ENCODE results near the gene GLT1D1. TPM values are rescaled to one million over a fixed set of nuclear protein-coding genes. Genes with fewer than 3 reads are reported as not detected.

GLT1D1 gene
- total RNA-seq, 6 experiments from 2014 or later: not detected

- Mint-ChIP-seq H3K4me1 (ENCODE audit: low read depth) (peaks cover 30% of the 10 kb centered on the region), H3K27me3 (ENCODE audit: insufficient read depth) (peaks cover 4% of the 10 kb centered on the region; the same call in 1 of the 2 replicates), H3K36me3 (ENCODE audit: low read depth) (peaks cover 10% of the 10 kb centered on the region), H3K9me3 (no peaks in the 10 kb centered on the region), H3K27ac (peak overlapping the region; percentile 63), H3K4me3 (peak overlapping the region; percentile 89)
- TF ChIP-seq CTCF (IDR thresholded peaks at IDR 0.05): no peak
- DNase-seq: no peak
Observed at GRCh38 chr12:128823216-128823915, 29.9 kb upstream of the GLT1D1 start.

GRCh38 chr12:128823916-128824839, 29.1 kb upstream of the GLT1D1 start, which contains the start of gene SLC15A4:
SLC15A4 (minus strand) TSS chr12:128823958; CDS start chr12:128823943, 15 bp downstream.
- H3K36me3 Mint-ChIP-seq (ENCODE audit: low read depth): peaks cover 10% of the 10 kb centered on the region
- peak within 1 kb of the TSS; percentile 89 for H3K4me3 Mint-ChIP-seq
- H3K4me1 Mint-ChIP-seq (ENCODE audit: low read depth): peaks cover 22% of the 10 kb centered on the region
- peak; percentile 87 for DNase-seq
- H3K27me3 Mint-ChIP-seq (ENCODE audit: insufficient read depth): peaks cover 3% of the 10 kb centered on the region; the same call in 1 of the 2 replicates
- no peaks in the 10 kb centered on the region for H3K9me3 Mint-ChIP-seq
- peak; percentile 25; the same call in 1 of the 2 replicates for TF ChIP-seq CTCF (IDR thresholded peaks at IDR 0.05)
- H3K27ac Mint-ChIP-seq: peak within 1 kb of the TSS; percentile 73

GRCh38 chr12:128825835-128826234, 27.4 kb upstream of the GLT1D1 start:
- H3K4me1 Mint-ChIP-seq (ENCODE audit: low read depth): peaks cover 14% of the 10 kb centered on the region
- no peak overlapping the region for H3K4me3 Mint-ChIP-seq
- H3K9me3 Mint-ChIP-seq: no peaks in the 10 kb centered on the region
- H3K27me3 Mint-ChIP-seq (ENCODE audit: insufficient read depth): peaks cover 3% of the 10 kb centered on the region; the same call in 1 of the 2 replicates
- no peak overlapping the region for H3K27ac Mint-ChIP-seq
- H3K36me3 Mint-ChIP-seq (ENCODE audit: low read depth): peaks cover 7% of the 10 kb centered on the region
- TF ChIP-seq CTCF (IDR thresholded peaks at IDR 0.05): no peak
- DNase-seq: no peak

GRCh38 chr12:128827724-128828123, 25.6 kb upstream of the GLT1D1 start:
- Mint-ChIP-seq H3K4me1 (ENCODE audit: low read depth) (no peaks in the 10 kb centered on the region), H3K27ac (no peak overlapping the region), H3K36me3 (ENCODE audit: low read depth) (no peaks in the 10 kb centered on the region), H3K27me3 (ENCODE audit: insufficient read depth) (peaks cover 3% of the 10 kb centered on the region; the same call in 1 of the 2 replicates), H3K4me3 (no peak overlapping the region), H3K9me3 (no peaks in the 10 kb centered on the region)
- TF ChIP-seq CTCF (IDR thresholded peaks at IDR 0.05): no peak
- DNase-seq: no peak

GRCh38 chr12:128829861-128830504, 23.3 kb upstream of the GLT1D1 start:
- Mint-ChIP-seq H3K36me3 (ENCODE audit: low read depth) (no peaks in the 10 kb centered on the region), H3K4me3 (no peak overlapping the region), H3K27me3 (ENCODE audit: insufficient read depth) (peaks cover 3% of the 10 kb centered on the region; the same call in 1 of the 2 replicates), H3K4me1 (ENCODE audit: low read depth) (no peaks in the 10 kb centered on the region), H3K9me3 (no peaks in the 10 kb centered on the region), H3K27ac (no peak overlapping the region)
- TF ChIP-seq CTCF (IDR thresholded peaks at IDR 0.05): no peak
- no peak for DNase-seq

Data from HFFc6 (cell line).